Calu3 (cell line): Measurements from ENCODE around the gene SCFD2. TPM values are rescaled to one million over a fixed set of nuclear protein-coding genes. Genes with fewer than 3 reads are reported as not detected.

Experiments used
- BruUV-seq: library from RNA; stranded (reverse); fragments of 400-500 nt; replicated peaks from 2 replicates; lab custom pipeline; 2021; lab: Mats Ljungman, UMichigan
- CTCF ChIA-PET: fragments of 300-600 bp; sonication (Branson Sonifier 250); formaldehyde crosslinking; loops from one replicate; lab custom pipeline; 2022; ENCODE audit warnings: antibody characterized with exemption; lab: Charles Lee
- DNase-seq: peaks from one replicate; pipeline ENCODE4 v3.0.0; 2022
- H3K27ac Mint-ChIP-seq: one replicate; pipeline ENCODE4 v1.8.0; 2022; ENCODE audit warnings: mixed read lengths; ENCODE audit not compliant: unreplicated experiment
- H3K27me3 Mint-ChIP-seq: one replicate; pipeline ENCODE4 v1.8.0; 2022; ENCODE audit warnings: mixed read lengths; ENCODE audit not compliant: unreplicated experiment
- H3K36me3 Mint-ChIP-seq: one replicate; pipeline ENCODE4 v1.8.0; 2022; ENCODE audit warnings: mild to moderate bottlenecking, moderate library complexity, mixed read lengths; ENCODE audit not compliant: insufficient read depth, unreplicated experiment
- H3K4me1 Mint-ChIP-seq: one replicate; pipeline ENCODE4 v1.8.0; 2022; ENCODE audit warnings: mild to moderate bottlenecking, low read depth, mixed read lengths; ENCODE audit not compliant: unreplicated experiment
- H3K4me3 Mint-ChIP-seq: one replicate; pipeline ENCODE4 v1.8.0; 2022; ENCODE audit warnings: mild to moderate bottlenecking, low read depth, moderate library complexity, mixed read lengths; ENCODE audit not compliant: unreplicated experiment
- H3K9me3 Mint-ChIP-seq: one replicate; pipeline ENCODE4 v1.8.0; 2022; ENCODE audit warnings: low read depth, mixed read lengths; ENCODE audit not compliant: unreplicated experiment
- CTCF ChIP-seq: fragments of 200-600 bp; IDR thresholded peaks from one replicate; pipeline ENCODE4 v1.8.0; 2022; ENCODE audit warnings: antibody characterized with exemption; ENCODE audit not compliant: unreplicated experiment
- intact Hi-C: fragments of 100-400 bp; cut with micrococcal nuclease; formaldehyde crosslinking; loops from one replicate; pipeline ENCODE4 v1.10.0; 2022; ENCODE audit not compliant: unreplicated experiment
- total RNA-seq: library from RNA; stranded (reverse); gene quantifications from 2 replicates; pipeline ENCODE4 v1.2.3, GENCODE V29; 2022

SCFD2 gene
- total RNA-seq, 1 experiment from 2014 or later, result 16.7 TPM

DNA sequence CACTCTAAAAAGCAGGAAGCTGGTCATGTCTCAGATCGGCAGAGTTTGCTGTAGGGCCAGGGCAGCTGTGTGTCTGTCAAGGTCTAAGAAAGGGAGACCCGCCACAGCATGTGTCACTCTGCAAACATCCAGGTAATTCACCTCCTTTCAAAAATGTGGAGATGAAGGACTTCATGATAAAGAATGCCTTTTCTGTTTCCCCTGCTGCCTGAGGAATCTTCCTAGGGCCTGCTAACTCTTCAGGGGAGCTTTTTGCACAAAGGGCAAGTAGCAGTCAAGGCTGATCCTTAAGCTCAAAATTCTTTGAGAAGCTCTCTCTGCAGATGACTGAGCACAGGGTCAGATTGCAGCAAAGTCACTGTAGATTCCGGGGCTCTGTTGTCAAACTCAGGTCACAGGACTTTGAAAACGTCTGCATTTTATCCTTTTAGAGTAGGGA is 482.7 kb downstream of the SCFD2 start:
- H3K27me3 Mint-ChIP-seq, result no peaks in the 10 kb centered on the region
- BruUV-seq, result no TSS peak
- TF ChIP-seq CTCF, result no peak
- CTCF ChIA-PET, result no interaction called here
- DNase-seq, result no peak
- no peaks in the 10 kb centered on the region for H3K9me3 Mint-ChIP-seq
- intact Hi-C loops, result no loop called here
- H3K4me3 Mint-ChIP-seq, result no peak overlapping the region
- peaks cover 9% of the 10 kb centered on the region for H3K4me1 Mint-ChIP-seq
- no peaks in the 10 kb centered on the region for H3K36me3 Mint-ChIP-seq
- H3K27ac Mint-ChIP-seq, result no peak overlapping the region

- no peak overlapping the region for H3K4me3 Mint-ChIP-seq
- no peaks in the 10 kb centered on the region for H3K9me3 Mint-ChIP-seq
- peaks cover 9% of the 10 kb centered on the region for H3K4me1 Mint-ChIP-seq
- H3K27me3 Mint-ChIP-seq, result no peaks in the 10 kb centered on the region
- no peaks in the 10 kb centered on the region for H3K36me3 Mint-ChIP-seq
- CTCF ChIA-PET, result no interaction called here
- BruUV-seq, result no TSS peak
- no peak overlapping the region for H3K27ac Mint-ChIP-seq
- TF ChIP-seq CTCF, result no peak
- no peak for DNase-seq
- intact Hi-C loops, result no loop called here
Measured at GRCh38 chr4:52880994-52881393, 484.9 kb downstream of the SCFD2 start.

GRCh38 chr4:52879471-52879870 is 486.4 kb downstream of the SCFD2 start:
- no TSS peak for BruUV-seq
- no peak for TF ChIP-seq CTCF
- CTCF ChIA-PET, result no interaction called here
- Mint-ChIP-seq H3K27me3 (no peaks in the 10 kb centered on the region), H3K9me3 (no peaks in the 10 kb centered on the region), H3K4me1 (peaks cover 5% of the 10 kb centered on the region), H3K4me3 (no peak overlapping the region), H3K27ac (no peak overlapping the region), H3K36me3 (no peaks in the 10 kb centered on the region)
- no peak for DNase-seq
- intact Hi-C loops, result no loop called here

GRCh38 chr4:52877694-52878093 is 488.2 kb downstream of the SCFD2 start:
- H3K27ac Mint-ChIP-seq, result no peak overlapping the region
- no peaks in the 10 kb centered on the region for H3K9me3 Mint-ChIP-seq
- intact Hi-C loops, result no loop called here
- no peak for TF ChIP-seq CTCF
- no peak for DNase-seq
- peaks cover 14% of the 10 kb centered on the region for H3K4me1 Mint-ChIP-seq
- no TSS peak for BruUV-seq
- no peak overlapping the region for H3K4me3 Mint-ChIP-seq
- H3K27me3 Mint-ChIP-seq, result no peaks in the 10 kb centered on the region
- no peaks in the 10 kb centered on the region for H3K36me3 Mint-ChIP-seq
- CTCF ChIA-PET, result no interaction called here

DNA sequence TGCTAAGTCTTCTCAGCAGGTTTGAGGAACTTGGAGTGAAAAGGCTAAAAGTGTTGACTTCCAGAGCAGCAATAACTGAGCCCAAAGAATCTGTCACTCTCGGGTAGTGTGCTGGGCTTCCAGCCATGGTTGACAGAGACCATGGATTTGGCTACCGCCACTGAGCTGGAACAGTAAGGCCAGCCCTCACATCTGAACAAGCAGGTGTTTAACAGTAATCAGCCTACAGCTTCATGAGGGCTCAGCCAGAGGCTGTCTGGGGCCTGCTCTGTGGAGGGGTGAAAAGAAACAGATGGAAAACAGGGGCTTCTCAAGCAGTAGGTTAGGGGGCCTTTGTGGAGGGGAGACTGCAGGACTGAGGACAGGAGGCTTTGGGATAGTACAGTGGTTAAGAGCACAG is 488.8 kb downstream of the SCFD2 start:
- intact Hi-C loops, result no loop called here
- no peak for TF ChIP-seq CTCF
- Mint-ChIP-seq H3K27ac (no peak overlapping the region), H3K36me3 (no peaks in the 10 kb centered on the region), H3K9me3 (no peaks in the 10 kb centered on the region), H3K4me1 (peaks cover 19% of the 10 kb centered on the region), H3K27me3 (no peaks in the 10 kb centered on the region), H3K4me3 (no peak overlapping the region)
- CTCF ChIA-PET, result no interaction called here
- no peak for DNase-seq
- no TSS peak for BruUV-seq
